Fibroblast of mammary gland (primary cell): ENCODE results near the gene CACNA2D1.

Experiments used
- DNase-seq: peaks from one replicate; pipeline ENCODE4 v3.0.0-alpha.2; 2010; ENCODE audit warnings: low read depth
- H3K4me3 ChIP-seq: 2 replicates; pipeline ENCODE4 v1.5.1; 2011; ENCODE audit warnings: low read depth, mild to moderate bottlenecking, low read length, moderate library complexity; ENCODE audit not compliant: control insufficient read depth
- CTCF ChIP-seq: conservative IDR thresholded peaks from 2 replicates; pipeline ENCODE4 v1.5.1; 2011; ENCODE audit warnings: low read depth, low read length, inconsistent platforms; ENCODE audit not compliant: control insufficient read depth, insufficient read depth

Gene CACNA2D1

DNA sequence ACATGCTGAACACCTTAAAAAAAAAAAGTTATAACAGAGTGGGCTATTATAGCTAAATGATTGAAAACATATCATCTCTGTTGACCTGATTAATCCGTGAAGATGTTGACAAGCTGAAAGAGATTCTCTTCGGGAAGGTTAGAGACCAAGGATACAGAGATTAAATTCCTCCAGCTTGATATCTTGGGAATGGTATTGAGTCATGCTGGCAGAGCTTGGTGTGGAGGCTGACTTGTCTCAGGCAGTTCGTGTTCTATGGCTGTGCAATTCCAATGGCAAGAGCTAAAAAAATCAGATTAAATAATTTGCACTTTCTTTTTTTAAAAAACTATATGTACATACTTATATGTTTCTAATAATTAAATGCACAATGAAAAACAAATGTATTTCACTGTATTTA, 24.9 kb upstream of the CACNA2D1 start:
- no peak for DNase-seq
- TF ChIP-seq CTCF, result no peak
- no peak overlapping the region for H3K4me3 ChIP-seq

DNA sequence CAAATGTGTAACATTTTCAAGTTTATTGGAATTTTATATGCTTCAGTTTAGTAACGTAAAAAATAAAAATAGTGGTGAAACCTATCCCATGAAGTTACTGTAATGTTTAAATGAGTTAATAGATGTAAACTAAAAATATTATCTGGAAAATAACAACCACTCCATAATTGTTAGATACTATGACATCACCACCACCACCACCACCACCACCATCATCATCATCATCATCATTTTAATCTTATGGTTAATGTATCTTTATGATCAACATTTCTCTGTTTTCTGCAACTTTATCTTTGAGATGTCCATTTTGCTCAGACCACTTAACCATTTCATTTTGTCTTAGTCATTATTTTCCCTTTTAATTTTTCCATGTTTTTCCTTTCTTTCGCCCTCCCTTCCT, 23.4 kb upstream of the CACNA2D1 start:
- DNase-seq, result no peak
- no peak overlapping the region for H3K4me3 ChIP-seq
- no peak for TF ChIP-seq CTCF

GRCh38 chr7:82464372-82464771, 20.8 kb upstream of the CACNA2D1 start:
- no peak for DNase-seq
- H3K4me3 ChIP-seq, result no peak overlapping the region
- TF ChIP-seq CTCF, result no peak

- no peak for DNase-seq
- no peak overlapping the region for H3K4me3 ChIP-seq
- no peak for TF ChIP-seq CTCF
These were observed 11.7 kb upstream of the CACNA2D1 start for GRCh38 chr7:82455295-82455694.

GRCh38 chr7:82450759-82451158, 7.2 kb upstream of the CACNA2D1 start:
- DNase-seq, result no peak
- TF ChIP-seq CTCF, result no peak
- no peak overlapping the region for H3K4me3 ChIP-seq

- DNase-seq, result peak; percentile 3
- no peak overlapping the region for H3K4me3 ChIP-seq
- TF ChIP-seq CTCF, result no peak
These were observed 6.3 kb upstream of the CACNA2D1 start for GRCh38 chr7:82449910-82450309.

GRCh38 chr7:82446897-82447296, 3.3 kb upstream of the CACNA2D1 start:
- TF ChIP-seq CTCF, result no peak
- DNase-seq, result no peak
- H3K4me3 ChIP-seq, result no peak overlapping the region
